ENCODE measurements around the gene SSBP3. TPM values are rescaled to one million over a fixed set of nuclear protein-coding genes. Genes with fewer than 3 reads are reported as not detected.

The SSBP3 gene
- polyA plus RNA-seq, 1 of the 3 experiments (the other 2 are of a cell fraction) = 26.2 TPM

DNA sequence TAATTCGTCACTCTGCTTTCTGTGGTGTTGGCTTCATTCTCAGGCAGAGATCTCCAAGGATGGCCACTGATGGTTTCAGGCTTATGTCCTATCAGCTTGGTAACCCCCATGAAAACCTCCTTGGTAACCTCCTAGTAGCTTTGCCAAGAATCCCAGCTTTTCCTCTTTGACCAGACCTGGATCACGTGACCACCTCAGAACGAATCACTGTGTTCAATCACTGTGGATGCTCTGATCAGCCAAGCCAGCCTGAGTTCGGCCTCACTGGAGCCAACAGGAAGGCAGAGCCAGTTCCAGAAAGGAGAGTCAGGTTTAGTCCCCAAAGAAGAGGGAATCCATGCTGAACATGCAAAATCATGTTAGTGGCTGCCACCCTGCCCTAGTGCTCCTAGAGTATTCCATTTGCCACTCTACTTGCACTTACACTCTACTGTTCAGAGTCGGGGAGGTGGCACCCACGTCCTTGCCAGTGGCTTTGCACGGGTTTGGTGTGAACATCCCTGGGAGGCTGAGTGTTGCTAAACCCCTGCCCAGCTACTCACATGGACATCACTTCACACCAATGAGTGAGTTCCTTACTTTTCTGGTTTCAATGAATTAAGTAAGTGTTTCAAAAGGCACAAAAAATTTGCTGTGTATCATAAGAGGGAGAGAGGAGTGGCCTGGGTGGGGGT, 33.5 kb upstream of the SSBP3 start:
- Histone ChIP-seq H4K20me1 (ENCODE audit: insufficient read depth) (no peaks in the 10 kb centered on the region), H3K9ac (no peak overlapping the region), H3K4me2 (no peak overlapping the region), H3K4me1 (ENCODE audit: control insufficient read depth in 1 of 2, insufficient read depth in 2 of 2, low read depth in 1 of 2, low read length in 1 of 2) (no peaks in the 10 kb centered on the region; a peak in 1 of 4 replicates), H3K27ac (ENCODE audit: low read depth in 2 of 2, low read length in 1 of 2) (no peak overlapping the region), H2AFZ (ENCODE audit: low read depth) (0 out of 2 replicates have a peak overlapping the region, but pooled peaks have one; percentile 29), H3K36me3 (replicated peaks in 1 of 2; ENCODE audit: control insufficient read depth in 1 of 2, insufficient read depth in 2 of 2, low read length in 1 of 2) (no peaks in the 10 kb centered on the region), H3K79me2 (ENCODE audit: insufficient read depth) (no peaks in the 10 kb centered on the region), H3F3A (replicated peaks; ENCODE audit: insufficient read depth) (no peaks in the 10 kb centered on the region), H3K9me2 (no peaks in the 10 kb centered on the region), H3K27me3 (ENCODE audit: insufficient read depth) (no peaks in the 10 kb centered on the region), H3K9me3 (no peaks in the 10 kb centered on the region), H3K4me3 (ENCODE audit: low read depth in 2 of 2, low read length in 1 of 2) (no peak overlapping the region)
- 86% methylated on average over 7 of the region's 7 CpGs for WGBS (ENCODE audit: low lambda C conversion rate)
- ChIA-PET POLR2A (no interaction called here), CTCF (no interaction called here)
- TF ChIP-seq, protein P1, sequence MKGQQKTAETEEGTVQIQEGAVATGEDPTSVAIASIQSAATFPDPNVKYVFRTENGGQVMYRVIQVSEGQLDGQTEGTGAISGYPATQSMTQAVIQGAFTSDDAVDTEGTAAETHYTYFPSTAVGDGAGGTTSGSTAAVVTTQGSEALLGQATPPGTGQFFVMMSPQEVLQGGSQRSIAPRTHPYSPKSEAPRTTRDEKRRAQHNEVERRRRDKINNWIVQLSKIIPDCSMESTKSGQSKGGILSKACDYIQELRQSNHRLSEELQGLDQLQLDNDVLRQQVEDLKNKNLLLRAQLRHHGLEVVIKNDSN (IDR thresholded peaks at IDR 0.05; ENCODE audit: borderline replicate concordance, low read depth) = peak; percentile 61; the same call in 1 of the 2 replicates
- TF ChIP-seq, protein P2, sequence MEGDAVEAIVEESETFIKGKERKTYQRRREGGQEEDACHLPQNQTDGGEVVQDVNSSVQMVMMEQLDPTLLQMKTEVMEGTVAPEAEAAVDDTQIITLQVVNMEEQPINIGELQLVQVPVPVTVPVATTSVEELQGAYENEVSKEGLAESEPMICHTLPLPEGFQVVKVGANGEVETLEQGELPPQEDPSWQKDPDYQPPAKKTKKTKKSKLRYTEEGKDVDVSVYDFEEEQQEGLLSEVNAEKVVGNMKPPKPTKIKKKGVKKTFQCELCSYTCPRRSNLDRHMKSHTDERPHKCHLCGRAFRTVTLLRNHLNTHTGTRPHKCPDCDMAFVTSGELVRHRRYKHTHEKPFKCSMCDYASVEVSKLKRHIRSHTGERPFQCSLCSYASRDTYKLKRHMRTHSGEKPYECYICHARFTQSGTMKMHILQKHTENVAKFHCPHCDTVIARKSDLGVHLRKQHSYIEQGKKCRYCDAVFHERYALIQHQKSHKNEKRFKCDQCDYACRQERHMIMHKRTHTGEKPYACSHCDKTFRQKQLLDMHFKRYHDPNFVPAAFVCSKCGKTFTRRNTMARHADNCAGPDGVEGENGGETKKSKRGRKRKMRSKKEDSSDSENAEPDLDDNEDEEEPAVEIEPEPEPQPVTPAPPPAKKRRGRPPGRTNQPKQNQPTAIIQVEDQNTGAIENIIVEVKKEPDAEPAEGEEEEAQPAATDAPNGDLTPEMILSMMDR (IDR thresholded peaks at IDR 0.05) = no peak
- DNase-seq = no peak

DNA sequence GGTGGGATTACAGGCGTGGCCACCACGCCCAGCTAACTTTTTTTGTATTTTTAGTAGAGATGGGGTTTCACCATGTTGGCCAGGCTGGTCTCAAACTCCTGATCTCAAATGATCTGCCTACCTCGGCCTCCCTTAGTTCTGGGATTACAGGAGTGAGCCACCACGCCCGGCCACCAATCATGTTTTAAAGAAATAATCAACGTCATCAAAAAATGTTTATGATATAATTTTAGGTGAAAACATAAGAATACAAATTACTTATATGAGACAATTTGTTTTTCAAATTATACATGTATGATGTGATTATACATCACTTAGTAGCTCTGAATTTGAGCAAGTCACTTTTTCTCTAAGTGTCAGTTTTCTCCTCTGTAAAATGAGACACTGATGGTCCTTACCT, 31.6 kb upstream of the SSBP3 start:
- POLR2A ChIA-PET = no interaction called here
- no peak for TF ChIP-seq JUND (IDR thresholded peaks at IDR 0.05)
- no peak for TF ChIP-seq RAD21 (IDR thresholded peaks at IDR 0.05; ENCODE audit: low read length)
- TF ChIP-seq GATA2 (CRISPR knock-in tag; IDR thresholded peaks at IDR 0.05) = no peak
- TF ChIP-seq RXRA (IDR thresholded peaks at IDR 0.05; ENCODE audit: borderline replicate concordance, low read depth) = no peak
- TF ChIP-seq MXI1 (IDR thresholded peaks at IDR 0.05; ENCODE audit: low read depth, low read length) = no peak
- no peak for TF ChIP-seq ELF1 (IDR thresholded peaks at IDR 0.05)
- no peak for TF ChIP-seq EP300 (IDR thresholded peaks at IDR 0.05; ENCODE audit: borderline replicate concordance in 1 of 2, low read depth in 1 of 2, low read length in 1 of 2)
- TF ChIP-seq, protein P1 (IDR thresholded peaks at IDR 0.05; ENCODE audit: borderline replicate concordance, low read depth) = no peak
- TF ChIP-seq, protein P3, sequence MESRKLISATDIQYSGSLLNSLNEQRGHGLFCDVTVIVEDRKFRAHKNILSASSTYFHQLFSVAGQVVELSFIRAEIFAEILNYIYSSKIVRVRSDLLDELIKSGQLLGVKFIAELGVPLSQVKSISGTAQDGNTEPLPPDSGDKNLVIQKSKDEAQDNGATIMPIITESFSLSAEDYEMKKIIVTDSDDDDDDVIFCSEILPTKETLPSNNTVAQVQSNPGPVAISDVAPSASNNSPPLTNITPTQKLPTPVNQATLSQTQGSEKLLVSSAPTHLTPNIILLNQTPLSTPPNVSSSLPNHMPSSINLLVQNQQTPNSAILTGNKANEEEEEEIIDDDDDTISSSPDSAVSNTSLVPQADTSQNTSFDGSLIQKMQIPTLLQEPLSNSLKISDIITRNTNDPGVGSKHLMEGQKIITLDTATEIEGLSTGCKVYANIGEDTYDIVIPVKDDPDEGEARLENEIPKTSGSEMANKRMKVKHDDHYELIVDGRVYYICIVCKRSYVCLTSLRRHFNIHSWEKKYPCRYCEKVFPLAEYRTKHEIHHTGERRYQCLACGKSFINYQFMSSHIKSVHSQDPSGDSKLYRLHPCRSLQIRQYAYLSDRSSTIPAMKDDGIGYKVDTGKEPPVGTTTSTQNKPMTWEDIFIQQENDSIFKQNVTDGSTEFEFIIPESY (IDR thresholded peaks at IDR 0.05; ENCODE audit: borderline replicate concordance, low read depth) = no peak

More for the DNA sequence above, 31.6 kb upstream of the SSBP3 start:
- Histone ChIP-seq H3K9ac (no peak overlapping the region), H2AFZ (ENCODE audit: low read depth) (no peak overlapping the region), H3F3A (replicated peaks; ENCODE audit: insufficient read depth) (no peaks in the 10 kb centered on the region), H3K27ac (ENCODE audit: low read depth in 2 of 2, low read length in 1 of 2) (no peak overlapping the region), H3K79me2 (ENCODE audit: insufficient read depth) (no peaks in the 10 kb centered on the region), H3K4me2 (no peak overlapping the region), H3K4me3 (ENCODE audit: low read depth in 2 of 2, low read length in 1 of 2) (no peak overlapping the region), H3K4me1 (ENCODE audit: control insufficient read depth in 1 of 2, insufficient read depth in 2 of 2, low read depth in 1 of 2, low read length in 1 of 2) (no peaks in the 10 kb centered on the region; a peak in 1 of 4 replicates), H3K27me3 (ENCODE audit: insufficient read depth) (no peaks in the 10 kb centered on the region), H3K9me3 (no peaks in the 10 kb centered on the region), H3K9me2 (no peaks in the 10 kb centered on the region), H4K20me1 (ENCODE audit: insufficient read depth) (no peaks in the 10 kb centered on the region), H3K36me3 (replicated peaks in 1 of 2; ENCODE audit: control insufficient read depth in 1 of 2, insufficient read depth in 2 of 2, low read length in 1 of 2) (no peaks in the 10 kb centered on the region)
- 75% methylated on average over 6 of the region's 6 CpGs for WGBS (ENCODE audit: low lambda C conversion rate)
- no peak for DNase-seq
- CTCF ChIA-PET = no interaction called here
